Measurements from ENCODE around the gene LIN37. TPM values are rescaled to one million over a fixed set of nuclear protein-coding genes. Genes with fewer than 3 reads are reported as not detected.

LIN37 gene
- polyA plus RNA-seq (2012; ENCODE audit: low read depth, missing spikeins): 9.9 TPM

- peak; percentile 26; the same call in 1 of the 2 replicates for TF ChIP-seq POLR2A (IDR thresholded peaks at IDR 0.05; ENCODE audit: low read depth, low read length)
- TF ChIP-seq POU2F2 (IDR thresholded peaks at IDR 0.05; ENCODE audit: low read depth, low read length): peak; percentile 55; the same call in 1 of the 2 replicates
- TF ChIP-seq POLR2AphosphoS5 (IDR thresholded peaks at IDR 0.05; ENCODE audit: low read depth, low read length): 0 out of 2 replicates have a peak, but pooled peaks have one; percentile 31
- TF ChIP-seq TAF1 (IDR thresholded peaks at IDR 0.05; ENCODE audit: low read depth, low read length): no peak
- no peak for TF ChIP-seq PAX5 (IDR thresholded peaks at IDR 0.05; ENCODE audit: insufficient read depth, low read length, severe bottlenecking)
- DNase-seq (ENCODE audit: insufficient read length, low spot score): peak; percentile 84
- peak; percentile 98 for FAIRE-seq
Observed at GRCh38 chr19:35748106-35749020, at the start of gene LIN37. LIN37 (plus strand) TSS chr19:35748576; CDS start chr19:35748725, 149 bp downstream.

- peak; percentile 91 for DNase-seq (ENCODE audit: insufficient read length, low spot score)
- TF ChIP-seq TAF1 (IDR thresholded peaks at IDR 0.05; ENCODE audit: low read depth, low read length) (peak; percentile 61; the same call in 1 of the 2 replicates), POLR2AphosphoS5 (IDR thresholded peaks at IDR 0.05; ENCODE audit: low read depth, low read length) (peak; percentile 52; the same call in 1 of the 2 replicates), SPI1 (IDR thresholded peaks at IDR 0.05; ENCODE audit: low read depth, low read length) (no peak), PAX5 (IDR thresholded peaks at IDR 0.05; ENCODE audit: insufficient read depth, low read length, severe bottlenecking) (no peak), POLR2A (IDR thresholded peaks at IDR 0.05; ENCODE audit: low read depth, low read length) (peak; percentile 64), POU2F2 (IDR thresholded peaks at IDR 0.05; ENCODE audit: low read depth, low read length) (peak; percentile 21; the same call in 1 of the 2 replicates)
- peak; percentile 99 for FAIRE-seq
Observed at GRCh38 chr19:35702223-35703012, 46.0 kb upstream of the LIN37 start.

GRCh38 chr19:35703343-35703742 is 45.0 kb upstream of the LIN37 start:
- FAIRE-seq (no peak), DNase-seq (ENCODE audit: insufficient read length, low spot score) (no peak)
- TF ChIP-seq TAF1 (IDR thresholded peaks at IDR 0.05; ENCODE audit: low read depth, low read length) (no peak), POLR2AphosphoS5 (IDR thresholded peaks at IDR 0.05; ENCODE audit: low read depth, low read length) (no peak), POLR2A (IDR thresholded peaks at IDR 0.05; ENCODE audit: low read depth, low read length) (no peak)

GRCh38 chr19:35704218-35704617 is 44.2 kb upstream of the LIN37 start, which contains the start of gene ZBTB32:
ZBTB32 (plus strand) TSS chr19:35704558; CDS start chr19:35714627, 10,069 bp downstream.
- no peak for TF ChIP-seq POLR2AphosphoS5 (IDR thresholded peaks at IDR 0.05; ENCODE audit: low read depth, low read length)
- TF ChIP-seq TAF1 (IDR thresholded peaks at IDR 0.05; ENCODE audit: low read depth, low read length): no peak
- FAIRE-seq: no peak
- DNase-seq (ENCODE audit: insufficient read length, low spot score): no peak

GRCh38 chr19:35708391-35708790 is 40.0 kb upstream of the LIN37 start:
- no peak for TF ChIP-seq PAX5 (IDR thresholded peaks at IDR 0.05; ENCODE audit: insufficient read depth, low read length, severe bottlenecking)
- TF ChIP-seq TAF1 (IDR thresholded peaks at IDR 0.05; ENCODE audit: low read depth, low read length): no peak
- no peak for TF ChIP-seq POLR2AphosphoS5 (IDR thresholded peaks at IDR 0.05; ENCODE audit: low read depth, low read length)
- no peak for DNase-seq (ENCODE audit: insufficient read length, low spot score)
- FAIRE-seq: no peak

GRCh38 chr19:35710784-35711723 is 37.3 kb upstream of the LIN37 start:
- FAIRE-seq (peak; percentile 99), DNase-seq (ENCODE audit: insufficient read length, low spot score) (peak; percentile 43)
- TF ChIP-seq POU2F2 (IDR thresholded peaks at IDR 0.05; ENCODE audit: low read depth, low read length): peak; percentile 100
- TF ChIP-seq POLR2AphosphoS5 (IDR thresholded peaks at IDR 0.05; ENCODE audit: low read depth, low read length): peak; percentile 49; the same call in 1 of the 2 replicates
- peak; percentile 51 for TF ChIP-seq POLR2A (IDR thresholded peaks at IDR 0.05; ENCODE audit: low read depth, low read length)
- TF ChIP-seq SPI1 (IDR thresholded peaks at IDR 0.05; ENCODE audit: low read depth, low read length): peak; percentile 53
- peak; percentile 29; the same call in 1 of the 2 replicates for TF ChIP-seq TAF1 (IDR thresholded peaks at IDR 0.05; ENCODE audit: low read depth, low read length)
- no peak for TF ChIP-seq PAX5 (IDR thresholded peaks at IDR 0.05; ENCODE audit: insufficient read depth, low read length, severe bottlenecking)

- TF ChIP-seq TAF1 (IDR thresholded peaks at IDR 0.05; ENCODE audit: low read depth, low read length) (peak; percentile 84), PAX5 (IDR thresholded peaks at IDR 0.05; ENCODE audit: insufficient read depth, low read length, severe bottlenecking) (no peak), POU2F2 (IDR thresholded peaks at IDR 0.05; ENCODE audit: low read depth, low read length) (peak; percentile 82), POLR2A (IDR thresholded peaks at IDR 0.05; ENCODE audit: low read depth, low read length) (peak; percentile 84), POLR2AphosphoS5 (IDR thresholded peaks at IDR 0.05; ENCODE audit: low read depth, low read length) (peak; percentile 75), SPI1 (IDR thresholded peaks at IDR 0.05; ENCODE audit: low read depth, low read length) (peak; percentile 83)
- FAIRE-seq: peak; percentile 93
- DNase-seq (ENCODE audit: insufficient read length, low spot score): peak; percentile 57
Observed at GRCh38 chr19:35712567-35713505, 35.5 kb upstream of the LIN37 start.

- TF ChIP-seq PAX5 (IDR thresholded peaks at IDR 0.05; ENCODE audit: insufficient read depth, low read length, severe bottlenecking) (no peak), SPI1 (IDR thresholded peaks at IDR 0.05; ENCODE audit: low read depth, low read length) (no peak), POLR2A (IDR thresholded peaks at IDR 0.05; ENCODE audit: low read depth, low read length) (no peak), TAF1 (IDR thresholded peaks at IDR 0.05; ENCODE audit: low read depth, low read length) (no peak), POLR2AphosphoS5 (IDR thresholded peaks at IDR 0.05; ENCODE audit: low read depth, low read length) (no peak), POU2F2 (IDR thresholded peaks at IDR 0.05; ENCODE audit: low read depth, low read length) (no peak)
- no peak for DNase-seq (ENCODE audit: insufficient read length, low spot score)
- no peak for FAIRE-seq
Observed at GRCh38 chr19:35713506-35713850, 34.9 kb upstream of the LIN37 start.
